GM18861 (cell line): ENCODE measurements around the gene PACRG.

Source experiments
- ATAC-seq: cut with Tn5 transposase; IDR thresholded peaks from one replicate; pipeline ENCODE4 v1.9.1; 2021; ENCODE audit not compliant: unreplicated experiment

PACRG gene

DNA sequence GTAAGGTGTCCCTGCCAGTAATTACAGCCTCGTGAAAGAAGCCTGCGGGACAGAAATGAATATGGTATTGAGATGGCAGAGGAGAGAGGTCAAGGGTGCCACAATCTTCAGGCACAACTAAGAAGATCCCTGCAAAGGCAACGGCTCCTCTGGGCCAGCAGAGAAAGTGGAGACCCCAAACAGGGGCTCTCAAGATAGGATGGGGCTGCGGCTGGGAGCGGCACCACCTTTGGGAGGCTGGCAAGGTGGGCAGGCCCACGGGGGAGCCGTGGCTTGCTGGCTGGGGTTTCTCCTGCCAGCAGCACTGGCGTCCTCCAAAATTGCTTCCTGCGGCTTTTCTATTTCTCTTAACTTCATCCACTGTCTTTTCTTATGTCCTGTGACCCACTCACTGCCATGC is 503.1 kb downstream of the PACRG start:
- no peak for ATAC-seq

DNA sequence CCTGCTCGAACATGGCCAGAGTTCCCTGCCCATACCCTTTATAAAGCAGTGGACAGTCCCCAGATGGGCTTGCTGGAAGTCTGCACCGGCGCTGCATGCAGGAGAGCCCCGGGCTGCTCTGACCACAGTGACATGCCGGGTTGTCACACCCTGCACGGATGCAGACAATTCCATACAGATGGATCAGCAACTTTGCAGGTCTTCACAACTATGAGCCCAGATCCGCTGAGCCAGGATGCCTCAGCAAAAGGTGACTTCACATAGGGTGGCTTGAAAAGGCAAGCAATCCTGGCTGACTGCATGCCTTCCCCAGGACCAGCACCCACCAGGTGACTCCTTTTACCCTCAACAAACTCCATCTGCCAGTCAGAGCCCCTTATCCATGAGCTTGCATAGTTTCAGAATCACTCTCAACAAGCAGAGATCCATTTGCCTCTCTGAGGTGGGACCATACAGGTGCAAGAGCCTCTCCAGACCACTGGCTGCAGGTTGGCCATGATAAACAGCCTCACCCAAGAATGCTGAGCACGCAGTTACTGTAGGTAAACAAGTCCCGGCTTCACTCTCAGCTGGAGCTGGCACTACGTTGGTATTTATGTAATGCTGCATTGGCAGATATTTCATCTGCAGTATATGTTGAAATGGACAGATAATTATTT is 503.7 kb downstream of the PACRG start:
- no peak for ATAC-seq

DNA sequence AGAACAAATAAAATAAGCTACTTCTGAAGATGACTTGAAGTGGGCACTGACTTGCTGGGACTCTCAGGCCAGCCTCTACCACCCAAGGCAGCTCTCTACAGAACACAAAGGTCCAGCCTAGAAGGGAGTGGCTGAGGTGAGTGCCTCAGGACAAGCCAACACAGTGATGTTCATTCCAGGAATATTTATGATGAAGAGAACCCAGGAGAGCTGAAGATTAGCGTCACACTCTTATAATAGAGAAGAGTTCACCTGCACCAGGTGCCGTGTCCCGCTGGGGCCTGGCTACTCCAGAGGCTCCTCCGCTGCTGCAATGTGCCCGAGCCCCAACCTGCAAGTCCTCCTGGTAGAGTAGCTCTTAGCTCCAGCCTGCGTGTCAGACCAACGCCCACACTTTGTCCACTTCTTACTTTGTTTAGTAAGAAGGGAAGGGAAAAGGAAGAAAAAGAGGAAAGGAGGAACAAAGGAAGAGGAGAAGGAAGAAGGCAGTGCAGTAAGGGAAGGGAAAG is 504.3 kb downstream of the PACRG start:
- no peak for ATAC-seq

- ATAC-seq = no peak
Observed at GRCh38 chr6:163232649-163233048, 504.9 kb downstream of the PACRG start.

DNA sequence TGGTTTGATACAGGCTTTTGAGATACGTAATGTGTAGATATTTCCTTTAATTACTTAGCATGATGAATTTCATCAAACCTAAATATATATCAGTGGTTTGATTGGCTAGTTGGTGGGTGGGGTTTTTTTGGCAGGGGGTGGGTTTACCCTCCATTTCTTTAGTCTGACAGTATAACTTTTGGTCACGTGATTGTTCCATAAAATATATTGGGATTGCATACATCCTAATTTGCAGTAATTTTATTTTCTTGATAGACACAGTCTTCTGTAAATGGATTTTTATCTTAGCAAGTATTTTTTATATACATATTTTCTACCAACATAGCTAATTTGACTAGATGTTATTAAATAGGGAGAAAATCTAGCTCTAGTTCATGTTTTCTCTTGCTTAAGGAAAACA is 509.3 kb downstream of the PACRG start:
- ATAC-seq = no peak

GRCh38 chr6:163239572-163240340 is 512.0 kb downstream of the PACRG start:
- no peak for ATAC-seq

GRCh38 chr6:163240556-163240955 is 512.8 kb downstream of the PACRG start:
- ATAC-seq = no peak

- no peak for ATAC-seq
Observed at GRCh38 chr6:163241683-163242082, 513.9 kb downstream of the PACRG start.

DNA sequence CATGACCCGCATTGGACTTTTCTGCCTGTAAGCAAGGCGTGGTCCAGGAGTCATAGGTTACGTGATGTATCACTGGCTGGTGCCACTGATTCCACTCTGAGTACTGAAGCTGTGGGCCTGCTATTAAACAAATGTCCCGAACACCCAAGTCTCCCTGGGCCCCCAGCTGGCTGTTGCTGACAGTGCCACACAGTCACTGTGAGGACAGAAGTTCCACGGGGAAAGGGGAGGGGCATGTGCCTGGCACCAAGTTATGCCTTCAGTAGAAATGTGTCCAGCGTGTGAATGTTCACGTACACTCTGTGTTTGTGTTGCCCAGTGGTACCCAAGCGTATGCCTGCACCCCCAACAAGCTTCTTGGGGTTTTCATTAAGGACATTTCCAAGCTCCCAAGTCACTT is 515.3 kb downstream of the PACRG start:
- ATAC-seq = no peak

DNA sequence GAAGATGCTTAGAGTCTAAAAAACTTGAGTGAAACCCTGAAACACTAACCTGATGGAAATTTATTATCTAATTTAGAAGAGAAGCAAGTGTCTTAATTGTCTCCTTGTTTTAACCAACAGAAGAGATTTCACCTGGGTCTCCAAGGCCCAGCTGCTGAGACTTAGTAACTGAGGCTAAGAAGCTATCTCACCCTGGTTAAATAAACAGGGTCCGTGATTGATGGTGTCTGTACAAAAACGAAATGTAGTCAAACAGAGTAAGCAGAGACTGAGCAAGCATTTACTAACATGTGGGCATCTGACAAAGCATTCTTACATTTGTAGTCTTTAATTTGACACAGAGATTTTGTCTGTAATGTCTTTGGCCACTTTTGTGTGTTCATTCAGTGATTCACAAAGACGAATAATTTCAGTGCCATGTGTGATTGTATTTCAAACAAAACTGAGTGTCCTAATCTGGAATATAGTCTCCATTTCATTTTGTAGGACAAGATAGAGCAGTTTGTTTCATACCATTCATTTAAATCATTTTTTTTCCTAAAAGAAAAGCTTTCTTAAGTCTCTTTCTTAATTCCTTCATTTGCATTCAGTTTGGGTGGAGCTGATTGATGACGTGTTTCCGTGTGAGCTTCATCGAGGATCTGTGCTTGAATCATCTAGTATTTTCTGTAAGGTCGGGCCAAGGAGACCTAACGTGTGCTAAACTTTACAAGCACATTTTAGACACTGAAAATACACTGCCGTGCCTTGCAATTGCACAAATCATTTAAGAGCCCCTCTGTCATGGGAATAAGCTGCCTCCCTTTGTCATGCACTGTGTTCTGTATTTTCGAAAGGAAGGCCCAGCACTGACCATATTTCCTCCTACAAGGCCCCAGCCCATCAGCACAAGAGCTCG is 516.2 kb downstream of the PACRG start:
- ATAC-seq = no peak

DNA sequence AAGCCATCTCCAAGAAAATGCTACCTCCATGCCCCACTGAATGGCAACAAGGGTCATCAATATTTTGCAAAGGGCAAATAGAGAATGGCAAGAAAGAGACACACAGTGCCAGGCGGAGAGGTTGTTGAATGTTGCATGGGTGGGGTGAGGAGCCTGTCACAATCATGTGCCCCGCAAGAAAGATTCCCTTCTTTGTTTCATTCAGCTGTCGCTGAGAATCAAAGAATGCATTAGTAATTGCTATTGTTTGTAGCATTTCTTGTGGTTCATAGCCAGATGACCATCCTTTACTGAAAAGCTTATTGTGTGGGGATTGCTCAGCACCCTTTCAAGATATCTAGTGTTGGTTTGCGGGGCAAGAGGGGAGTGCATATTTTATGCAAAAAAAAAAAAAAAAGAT is 520.3 kb downstream of the PACRG start:
- ATAC-seq = no peak

GRCh38 chr6:163249651-163250101 is 521.9 kb downstream of the PACRG start:
- no peak for ATAC-seq

DNA sequence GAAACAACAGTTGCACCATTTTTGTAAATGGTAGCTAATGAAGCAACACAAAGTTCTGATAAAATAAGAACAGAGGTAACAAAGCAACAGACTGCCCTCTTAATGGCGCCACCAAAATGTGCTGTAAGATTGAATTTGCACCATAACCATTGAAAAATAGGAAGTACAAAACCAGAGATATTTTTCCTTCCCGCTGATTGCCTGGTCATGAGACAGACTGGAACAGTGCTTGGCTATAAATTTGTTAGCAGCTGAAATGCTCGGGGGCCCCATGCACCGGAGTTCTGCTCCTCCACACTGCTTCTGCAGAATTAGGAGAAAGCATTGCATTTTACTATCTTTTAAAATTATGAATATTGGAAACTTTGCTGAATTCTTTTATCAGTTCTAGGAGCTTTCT is 522.3 kb downstream of the PACRG start:
- ATAC-seq = no peak

GRCh38 chr6:163252061-163252591 is 524.4 kb downstream of the PACRG start:
- no peak for ATAC-seq

GRCh38 chr6:163253556-163254213 is 525.9 kb downstream of the PACRG start:
- ATAC-seq = no peak

DNA sequence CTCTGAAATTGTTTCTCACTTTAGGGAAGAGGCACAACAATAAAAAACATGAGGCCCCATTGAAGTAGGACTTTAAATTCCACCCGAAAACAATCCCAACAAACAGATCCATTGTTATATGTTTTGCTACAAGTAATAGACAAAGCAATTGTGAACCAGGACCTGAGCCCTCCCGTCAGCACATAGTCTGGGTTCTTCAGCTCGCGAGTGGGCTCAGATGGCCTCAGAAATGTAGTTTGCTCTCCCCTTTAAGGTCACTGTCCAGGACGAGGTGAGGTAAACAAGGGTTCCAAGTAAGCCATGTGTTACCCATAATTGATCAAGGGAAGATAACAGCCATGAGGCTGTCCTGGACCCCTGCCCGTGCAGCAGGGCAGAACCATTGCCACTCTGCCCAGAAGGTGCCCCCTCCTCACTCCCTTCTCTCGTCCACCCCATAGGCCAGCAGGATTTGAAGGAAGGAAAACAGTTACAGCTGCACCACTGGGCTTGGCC is 526.6 kb downstream of the PACRG start:
- no peak for ATAC-seq

DNA sequence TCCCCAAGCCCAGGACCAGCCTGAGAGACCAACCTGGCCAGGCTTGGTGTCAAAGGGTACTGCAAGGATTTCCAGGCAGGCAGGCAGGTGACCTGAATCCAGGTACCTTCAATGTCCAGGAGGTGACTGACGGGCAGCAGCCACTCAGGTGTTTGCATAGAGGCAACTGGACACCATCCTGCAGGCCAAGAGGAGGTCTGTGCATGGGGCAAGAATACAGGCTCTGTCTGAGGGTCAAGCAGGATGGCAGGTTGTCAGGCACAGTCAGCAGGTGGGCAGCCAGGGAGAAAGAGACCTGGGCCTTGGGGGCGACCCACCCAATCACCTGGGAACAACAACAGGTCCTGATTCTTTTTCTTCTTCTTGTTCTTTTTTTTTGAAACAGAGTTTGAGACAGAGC is 527.5 kb downstream of the PACRG start:
- ATAC-seq = no peak

- no peak for ATAC-seq
Observed at GRCh38 chr6:163259689-163260088, 531.9 kb downstream of the PACRG start.

- ATAC-seq = no peak
Observed at GRCh38 chr6:163260111-163260895, 532.5 kb downstream of the PACRG start.

DNA sequence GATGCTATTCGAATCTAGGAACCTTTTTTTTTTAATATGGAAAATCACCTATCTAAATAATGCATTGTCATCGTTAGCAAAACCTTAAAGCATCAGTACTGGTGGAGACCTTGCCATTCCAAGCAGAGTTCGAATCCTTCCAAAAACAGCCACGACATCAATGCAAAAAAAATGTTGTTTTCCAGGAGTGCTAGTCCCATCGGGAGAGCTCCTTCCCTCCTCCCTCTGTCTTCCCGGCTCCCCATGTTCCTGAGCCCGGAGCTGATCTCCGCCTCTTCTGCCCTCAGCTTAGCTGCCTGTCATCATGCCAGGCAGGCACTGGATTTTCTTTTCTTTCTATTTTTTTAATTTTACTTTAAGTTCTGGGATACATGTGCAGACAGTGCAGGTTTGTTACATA is 533.1 kb downstream of the PACRG start:
- no peak for ATAC-seq
